H1 (cell line): ENCODE data around the gene KLK4. TPM values are rescaled to one million over a fixed set of nuclear protein-coding genes. Genes with fewer than 3 reads are reported as not detected.

ENCODE experiments used
- CTCF ChIA-PET: fragments of 300-600 bp; sonication (Branson Sonifier 250); formaldehyde crosslinking; loops from one replicate; lab custom pipeline; 2021; ENCODE audit not compliant: partially characterized antibody; lab: Charles Lee
- POLR2A ChIA-PET: fragments of 300-600 bp; sonication (Branson Sonifier 250); formaldehyde crosslinking; loops from one replicate; lab custom pipeline; 2021; ENCODE audit warnings: inconsistent platforms; ENCODE audit not compliant: partially characterized antibody; lab: Charles Lee
- DNase-seq, 2 experiments: peaks; one replicate each; pipeline versions ENCODE4 v3.0.0 to v3.0.0-alpha.2; 2010 to 2022; ENCODE audit warnings: low spot score in 2 of 2, low read depth in 1 of 2, mixed read lengths in 1 of 2
- FAIRE-seq: peaks from 2 replicates; lab custom pipeline; 2011; peaks lifted over from hg19 to GRCh38; lab: Jason Lieb, UNC
- H2AFZ ChIP-seq: 2 replicates; pipeline ENCODE4 v1.8.1; 2012; ENCODE audit warnings: low read length, inconsistent platforms
- H2AK5ac ChIP-seq: 2 replicates; pipeline ENCODE4 v1.6.1; 2013; ENCODE audit warnings: low read depth, low read length
- H2BK120ac ChIP-seq: replicated peaks from 2 replicates; pipeline ENCODE3; 2013; ENCODE audit warnings: low read depth, low read length, inconsistent platforms
- H2BK12ac ChIP-seq: 2 replicates; pipeline ENCODE4 v1.6.1; 2013; ENCODE audit warnings: low read depth, low read length
- H2BK15ac ChIP-seq: 2 replicates; pipeline ENCODE4 v1.6.1; 2013; ENCODE audit warnings: low read length
- H2BK20ac ChIP-seq: 2 replicates; pipeline ENCODE4 v1.6.1; 2013; ENCODE audit warnings: low read length
- H2BK5ac ChIP-seq: 2 replicates; pipeline ENCODE4 v1.6.1; 2013; ENCODE audit warnings: low read depth, low read length
- H3K14ac ChIP-seq: 2 replicates; pipeline ENCODE4 v1.6.1; 2013; ENCODE audit warnings: inconsistent platforms; ENCODE audit not compliant: insufficient read length
- H3K18ac ChIP-seq: 2 replicates; pipeline ENCODE4 v1.6.1; 2013; ENCODE audit warnings: low read length; ENCODE audit errors: extremely low read depth
- H3K23ac ChIP-seq: 2 replicates; pipeline ENCODE4 v1.6.1; 2013; ENCODE audit warnings: inconsistent platforms; ENCODE audit not compliant: insufficient read length
- H3K23me2 ChIP-seq: 2 replicates; pipeline ENCODE4 v1.6.1; 2013; ENCODE audit warnings: low read depth, low read length
- H3K27ac ChIP-seq: 2 replicates; pipeline ENCODE4 v1.6.1; 2011; ENCODE audit warnings: low read depth, low read length, inconsistent platforms
- H3K27me3 ChIP-seq, 4 experiments: replicated peaks in 1 of 4; 1 replicate in 1 of 4; 2 replicates in 3 of 4; pipeline versions ENCODE4 v1.6.1 to v1.8.1; 2011 to 2013; ENCODE audit warnings: low read length in 3 of 4, mild to moderate bottlenecking in 3 of 4, inconsistent platforms in 2 of 4, mixed read lengths in 2 of 4, moderate library complexity in 1 of 4; ENCODE audit not compliant: control insufficient read depth in 3 of 4, insufficient read depth in 3 of 4; ENCODE audit errors: extremely low read depth in 1 of 4
- H3K36me3 ChIP-seq, 4 experiments: 2 replicates each; pipeline versions ENCODE4 v1.6.1 to v1.8.1; 2011 to 2013; ENCODE audit warnings: mild to moderate bottlenecking in 4 of 4, low read length in 3 of 4, moderate library complexity in 2 of 4, control low read depth in 1 of 4, inconsistent platforms in 1 of 4; ENCODE audit not compliant: insufficient read depth in 4 of 4, control insufficient read depth in 2 of 4
- H3K4ac ChIP-seq: replicated peaks from 2 replicates; pipeline ENCODE3; 2013; ENCODE audit warnings: low read length, low read depth, mixed read lengths, inconsistent platforms; ENCODE audit not compliant: insufficient read length
- H3K4me1 ChIP-seq, 4 experiments: replicated peaks in 1 of 4; 1 replicate in 1 of 4; 2 replicates in 3 of 4; pipeline versions ENCODE4 v1.6.1 to v1.8.1; 2011 to 2013; ENCODE audit warnings: low read length in 3 of 4, inconsistent platforms in 2 of 4, mixed read lengths in 1 of 4; ENCODE audit not compliant: insufficient read depth in 4 of 4, control insufficient read depth in 3 of 4
- H3K4me2 ChIP-seq, 2 experiments: 2 replicates each; pipeline versions ENCODE4 v1.6.1 to v1.8.1; 2011 to 2013; ENCODE audit warnings: low read depth in 2 of 2, low read length in 2 of 2, control low read depth in 1 of 2, inconsistent platforms in 1 of 2, mild to moderate bottlenecking in 1 of 2; ENCODE audit not compliant: insufficient read depth in 1 of 2
- H3K4me3 ChIP-seq, 4 experiments: fragments of 200-600, 300-600 bp in 1 of 4; sonication (generic), shearing (Covaris generic), sonication (Bioruptor Twin) in 1 of 4; 2 replicates each; pipeline versions ENCODE4 v1.5.1 to v1.8.1; 2011 to 2016; ENCODE audit warnings: low read length in 4 of 4, low read depth in 3 of 4, control low read depth in 2 of 4, inconsistent platforms in 2 of 4, mild to moderate bottlenecking in 2 of 4, mixed read lengths in 1 of 4, moderate library complexity in 1 of 4; ENCODE audit not compliant: insufficient read depth in 2 of 4; ENCODE audit errors: extremely low read depth in 1 of 4
- H3K56ac ChIP-seq: replicated peaks from 2 replicates; pipeline ENCODE3; 2013; ENCODE audit warnings: low read depth, mild to moderate bottlenecking, mixed read lengths, low read length, inconsistent platforms; ENCODE audit not compliant: insufficient read length
- H3K79me1 ChIP-seq: 2 replicates; pipeline ENCODE4 v1.6.1; 2013; ENCODE audit warnings: low read depth, low read length, control low read depth
- H3K79me2 ChIP-seq, 2 experiments: 2 replicates each; pipeline versions ENCODE4 v1.6.1 to v1.8.1; 2012 to 2013; ENCODE audit warnings: low read length in 2 of 2, mild to moderate bottlenecking in 2 of 2, inconsistent platforms in 1 of 2; ENCODE audit not compliant: insufficient read depth in 2 of 2, control insufficient read depth in 1 of 2
- H3K9ac ChIP-seq, 4 experiments: replicated peaks in 1 of 4; 1 replicate in 1 of 4; 2 replicates in 3 of 4; pipeline versions ENCODE4 v1.6.1 to v1.8.1; 2011 to 2013; ENCODE audit warnings: low read depth in 3 of 4, low read length in 3 of 4, control low read depth in 2 of 4, mild to moderate bottlenecking in 2 of 4, moderate library complexity in 2 of 4, inconsistent platforms in 1 of 4; ENCODE audit errors: extremely low read depth in 1 of 4
- H3K9me3 ChIP-seq, 2 experiments: 2 replicates each; pipeline versions ENCODE4 v1.6.1 to v1.8.1; 2012 to 2013; ENCODE audit warnings: mild to moderate bottlenecking in 2 of 2, moderate library complexity in 2 of 2, control low read depth in 1 of 2, inconsistent platforms in 1 of 2, low read depth in 1 of 2, low read length in 1 of 2, mixed read lengths in 1 of 2; ENCODE audit not compliant: insufficient read depth in 2 of 2
- H4K20me1 ChIP-seq, 2 experiments: replicated peaks in 1 of 2; 2 replicates each; pipeline versions ENCODE3 to v1.8.1; 2011 to 2013; ENCODE audit warnings: inconsistent platforms in 2 of 2, low read length in 2 of 2, mild to moderate bottlenecking in 1 of 2; ENCODE audit not compliant: insufficient read depth in 2 of 2, control insufficient read depth in 1 of 2
- H4K5ac ChIP-seq: 2 replicates; pipeline ENCODE4 v1.6.1; 2013; ENCODE audit warnings: low read length, low read depth, mixed read lengths, inconsistent platforms; ENCODE audit not compliant: insufficient read length
- H4K8ac ChIP-seq: 2 replicates; pipeline ENCODE4 v1.8.0; 2013; ENCODE audit warnings: mild to moderate bottlenecking, moderate library complexity, low read length, inconsistent platforms; ENCODE audit not compliant: insufficient read depth; ENCODE audit errors: extremely low read depth
- H4K91ac ChIP-seq: replicated peaks from 2 replicates; pipeline ENCODE3; 2013; ENCODE audit warnings: low read length, mixed read lengths, inconsistent platforms; ENCODE audit not compliant: insufficient read length
- CHD2 ChIP-seq: IDR thresholded peaks from 2 replicates; pipeline ENCODE4 v1.6.1; 2012; ENCODE audit warnings: low read length, improper control_type of control experiment
- EGR1 ChIP-seq: IDR thresholded peaks from 2 replicates; pipeline ENCODE4 v1.6.1; 2011; ENCODE audit warnings: low read depth, low read length, borderline replicate concordance
- EZH2 ChIP-seq: fragments of 200-600 bp; sonication (generic); IDR thresholded peaks from 2 replicates; pipeline ENCODE4 v1.7.1; 2012; ENCODE audit warnings: low read depth, mild to moderate bottlenecking, moderate library complexity, low read length, inconsistent platforms; ENCODE audit not compliant: severe bottlenecking
- FOSL1 ChIP-seq: IDR thresholded peaks from 2 replicates; pipeline ENCODE4 v1.6.1; 2011; ENCODE audit warnings: mild to moderate bottlenecking, low read depth, low read length, moderate library complexity; ENCODE audit not compliant: insufficient read depth
- POLR2A ChIP-seq, 2 experiments: IDR thresholded peaks; 1 replicate in 1 of 2; 2 replicates in 1 of 2; pipeline ENCODE4 v1.6.1; 2011; ENCODE audit warnings: low read depth in 2 of 2, low read length in 2 of 2, mild to moderate bottlenecking in 2 of 2; ENCODE audit errors: control extremely low read depth in 1 of 2
- POLR2AphosphoS5 ChIP-seq: IDR thresholded peaks from 2 replicates; pipeline ENCODE4 v1.6.1; 2011; ENCODE audit warnings: low read depth, low read length
- RBBP5 ChIP-seq: IDR thresholded peaks from 2 replicates; pipeline ENCODE4 v1.7.1; 2012; ENCODE audit warnings: low read depth, mild to moderate bottlenecking, inconsistent platforms, low read length, moderate library complexity, borderline replicate concordance
- RXRA ChIP-seq: IDR thresholded peaks from 2 replicates; pipeline ENCODE4 v1.6.1; 2011; ENCODE audit warnings: low read depth, mild to moderate bottlenecking, low read length, moderate library complexity; ENCODE audit not compliant: insufficient read depth
- SIX5 ChIP-seq: IDR thresholded peaks from 2 replicates; pipeline ENCODE4 v1.6.1; 2011; ENCODE audit warnings: mild to moderate bottlenecking, low read depth, low read length
- TCF12 ChIP-seq: IDR thresholded peaks from 2 replicates; pipeline ENCODE4 v1.6.1; 2011; ENCODE audit warnings: low read depth, mild to moderate bottlenecking, low read length
- TEAD4 ChIP-seq: IDR thresholded peaks from 2 replicates; pipeline ENCODE4 v1.6.1; 2012; ENCODE audit warnings: low read depth, low read length, inconsistent platforms, mixed read lengths
- YY1 ChIP-seq: IDR thresholded peaks from 2 replicates; pipeline ENCODE4 v1.6.1; 2011; ENCODE audit warnings: low read depth, mild to moderate bottlenecking, low read length
- WGBS, 2 experiments: shearing (Covaris generic) in 1 of 2; methylation state at CpG; one replicate each; pipeline versions ENCODE4 v1.1.6 to v1.1.7; 2013 to 2015; ENCODE audit warnings: low lambda C conversion rate in 2 of 2, mixed read lengths in 2 of 2, inconsistent platforms in 1 of 2, low coverage in 1 of 2, missing lambda C conversion rate in 1 of 2; ENCODE audit not compliant: insufficient replicate concordance in 2 of 2, insufficient coverage in 1 of 2, insufficient read length in 1 of 2; ENCODE audit errors: extremely low coverage in 1 of 2, missing lambda C conversion rate in 1 of 2; 5-methylcytosine and 5-hydroxymethylcytosine counted together
- polyA plus RNA-seq, 7 experiments: library from polyadenylated mRNA; depleted of rRNA in 3 of 7; stranded (reverse) in 5 of 7; unstranded in 2 of 7; fragments of >200 nt in 5 of 7; fragments of 200-250 nt in 2 of 7; gene quantifications; 1 replicate in 5 of 7; 2 replicates in 1 of 7; 4 replicates in 1 of 7; pipeline versions ENCODE4 v1.2.1 to v1.2.3, GENCODE V29; 2011 to 2013; ENCODE audit warnings: missing spikeins in 2 of 7, mixed read lengths in 2 of 7
- total RNA-seq: library from RNA; stranded (reverse); fragmentation: NEBNext Ultra II Directional; extraction: Animal tissue kit (Norgen Biotek cat#: 25700); gene quantifications from 2 replicates; pipeline ENCODE4 v1.2.1, GENCODE V29; 2021

The KLK4 gene
- total and polyA plus RNA-seq, 2 of the 8 experiments (the other 6 are each of a cell fraction or from before 2014, with no cell fraction given): 0.44 TPM; not detected in 1

- ChIA-PET CTCF (interaction anchor here (0.6 to 3.5 kb wide), 9 partner anchors 13 to 187 kb away, joined by 3 to 22 read pairs (median 3); no protein-coding TSS in a partner anchor), POLR2A (interaction anchor here (0.6 to 5.3 kb wide), 6 partner anchors 15 to 114 kb away, joined by 3 to 36 read pairs (median 3); no protein-coding TSS in a partner anchor)
- peak overlapping the region; percentile 29 for H2AFZ ChIP-seq
- peaks cover 0 to 2% of the 10 kb centered on the region in 2 experiments for H4K20me1 ChIP-seq
- no peaks in the 10 kb centered on the region for H3K9me3 ChIP-seq
- no peak overlapping the region for H2BK15ac ChIP-seq
- H3K4ac ChIP-seq: no peak overlapping the region
- H3K9ac ChIP-seq: 0 out of 7 replicates have a peak overlapping the region, but pooled peaks of 1 of the 4 experiments have one; percentile 23
- H4K5ac ChIP-seq: no peak overlapping the region
- H3K27me3 ChIP-seq: peaks cover 20 to 40% (median 32%) of the 10 kb centered on the region in 4 experiments
- H3K4me3 ChIP-seq: peak overlapping the region; percentile 38 to 68 (median 54)
- 4% methylated on average over 26 of the region's 36 CpGs; no CpG with 5 or more reads in 1 of the 2 experiments for WGBS, 2 experiments
- no peak overlapping the region; the same call in 1 of the 2 replicates for H3K18ac ChIP-seq
- H4K8ac ChIP-seq: no peak overlapping the region
- H2BK20ac ChIP-seq: no peak overlapping the region
- DNase-seq: peak; percentile 95 to 100
- H3K79me2 ChIP-seq: no peaks in the 10 kb centered on the region
- H3K27ac ChIP-seq: no peak overlapping the region
- no peaks in the 10 kb centered on the region for H3K79me1 ChIP-seq
- H2BK5ac ChIP-seq: peak overlapping the region; percentile 27; the same call in 1 of the 2 replicates
- no peak overlapping the region for H3K14ac ChIP-seq
- peak; percentile 66 for FAIRE-seq
- H3K4me2 ChIP-seq: peak overlapping the region; percentile 68 to 78
- H2AK5ac ChIP-seq: no peak overlapping the region
- no peaks in the 10 kb centered on the region for H3K36me3 ChIP-seq
- peaks cover 16% of the 10 kb centered on the region for H3K23me2 ChIP-seq
- no peak overlapping the region for H3K56ac ChIP-seq
- H3K4me1 ChIP-seq: peaks cover 0 to 14% (median 9%) of the 10 kb centered on the region in 4 experiments; a peak in 5 of 7 replicates
- no peak overlapping the region for H3K23ac ChIP-seq
- no peak overlapping the region for H4K91ac ChIP-seq
- H2BK120ac ChIP-seq: no peak overlapping the region
- H2BK12ac ChIP-seq: no peak overlapping the region
- TF ChIP-seq EZH2 (no peak), FOSL1 (no peak), YY1 (0 out of 2 replicates have a peak, but pooled peaks have one; percentile 14), POLR2A (IDR thresholded peaks at IDR 0.05; ENCODE audit: control extremely low read depth in 1 of 2, low read depth in 2 of 2, low read length in 2 of 2) (no peak), POLR2AphosphoS5 (no peak), TEAD4 (no peak), TCF12 (no peak), CHD2 (no peak), EGR1 (no peak), SIX5 (no peak), RXRA (0 out of 2 replicates have a peak, but pooled peaks have one; percentile 47), RBBP5 (0 out of 2 replicates have a peak, but pooled peaks have one; percentile 31)
These were observed 1.7 kb downstream of the KLK4 start for GRCh38 chr19:50909240-50910070.
